ENCODE results near the gene ACOT9.

GRCh38 chrX:23699636-23700194 is 43.4 kb downstream of the ACOT9 start:
- TF ChIP-seq CTCF (IDR thresholded peaks at IDR 0.05; ENCODE audit: extremely low read depth in 1 of 2, insufficient read depth in 1 of 2, low read depth in 1 of 2, low read length in 2 of 2) (no peak), POLR2A (IDR thresholded peaks at IDR 0.05; ENCODE audit: low read depth, low read length) (no peak), POLR2AphosphoS5 (IDR thresholded peaks at IDR 0.05; ENCODE audit: insufficient read depth, low read depth, low read length) (no peak), EZH2 (IDR thresholded peaks at IDR 0.05; ENCODE audit: borderline replicate concordance, low read depth, low read length, severe bottlenecking) (no peak)
